HTERT RPE-1 (cell line): ENCODE results near the gene NRAP.

Experiments used
- in situ Hi-C: fragments of 300-500 bp; cut with MboI; formaldehyde crosslinking; loops from 4 replicates; pipeline ENCODE4 v1.14.3; 2020; ENCODE audit warnings: low sequenced_read_pairs

NRAP gene

GRCh38 chr10:113613427-113613826, 50.4 kb downstream of the NRAP start:
- in situ Hi-C loops: no loop called here

- in situ Hi-C loops: no loop called here
These were observed 51.7 kb downstream of the NRAP start for GRCh38 chr10:113612154-113612553.

GRCh38 chr10:113610631-113611601, 52.9 kb downstream of the NRAP start:
- in situ Hi-C loops: no loop called here

- in situ Hi-C loops: no loop called here
These were observed 54.1 kb downstream of the NRAP start for GRCh38 chr10:113609704-113610108.

- in situ Hi-C loops: no loop called here
These were observed 58.4 kb downstream of the NRAP start for GRCh38 chr10:113605268-113605978.

- in situ Hi-C loops: no loop called here
These were observed 59.3 kb downstream of the NRAP start for GRCh38 chr10:113604572-113604971.

GRCh38 chr10:113603057-113603777, 60.6 kb downstream of the NRAP start:
- in situ Hi-C loops: no loop called here

GRCh38 chr10:113600569-113600968, 63.3 kb downstream of the NRAP start:
- in situ Hi-C loops: no loop called here

GRCh38 chr10:113594652-113595051, 69.2 kb downstream of the NRAP start:
- in situ Hi-C loops: no loop called here

- in situ Hi-C loops: no loop called here
These were observed 71.5 kb downstream of the NRAP start for GRCh38 chr10:113592380-113592779.

GRCh38 chr10:113590581-113590980, 73.3 kb downstream of the NRAP start:
- in situ Hi-C loops: no loop called here

- in situ Hi-C loops: no loop called here
These were observed 74.6 kb downstream of the NRAP start for GRCh38 chr10:113589201-113589770.

- in situ Hi-C loops: no loop called here
These were observed 77.9 kb downstream of the NRAP start for GRCh38 chr10:113585949-113586348.

- in situ Hi-C loops: no loop called here
These were observed 80.3 kb downstream of the NRAP start for GRCh38 chr10:113583571-113583970.

- in situ Hi-C loops: no loop called here
These were observed 82.7 kb downstream of the NRAP start for GRCh38 chr10:113581092-113581491.

GRCh38 chr10:113578773-113579172, 85.1 kb downstream of the NRAP start:
- in situ Hi-C loops: no loop called here

GRCh38 chr10:113576852-113577251, 87.0 kb downstream of the NRAP start:
- in situ Hi-C loops: no loop called here

- in situ Hi-C loops: no loop called here
These were observed 90.5 kb downstream of the NRAP start for GRCh38 chr10:113573368-113573767.

GRCh38 chr10:113572520-113573290, 91.1 kb downstream of the NRAP start:
- in situ Hi-C loops: no loop called here

GRCh38 chr10:113569576-113569975, 94.3 kb downstream of the NRAP start:
- in situ Hi-C loops: no loop called here
